HepG2 (cell line): ENCODE data around the gene USF2. TPM values are rescaled to one million over a fixed set of nuclear protein-coding genes. Genes with fewer than 3 reads are reported as not detected.

Source experiments
- ATF7 ChIP-seq, 2 experiments: fragments of 450-650 bp in 1 of 2; sonication (generic) in 1 of 2; formaldehyde crosslinking in 1 of 2; IDR thresholded peaks; 2 replicates each; pipeline versions ENCODE4 v1.4.0 to v1.6.1; 2016 to 2020; ENCODE audit warnings: antibody characterized with exemption in 1 of 2, mild to moderate bottlenecking in 1 of 2, missing genetic modification reagents in 1 of 2
- EED ChIP-seq: sonication (generic); formaldehyde crosslinking; IDR thresholded peaks from 2 replicates; pipeline ENCODE4 v1.5.0; 2020; ENCODE audit warnings: mild to moderate bottlenecking, missing genetic modification reagents
- HDAC1 ChIP-seq: sonication (generic); formaldehyde crosslinking; IDR thresholded peaks from 2 replicates; pipeline ENCODE4 v1.5.1; 2020; ENCODE audit warnings: mild to moderate bottlenecking, missing genetic modification reagents
- KAT8 ChIP-seq: IDR thresholded peaks from 2 replicates; pipeline ENCODE4 v1.6.1; 2016; ENCODE audit warnings: missing genetic modification reagents, missing compliant biosample characterization
- KDM5B ChIP-seq: sonication (generic); formaldehyde crosslinking; IDR thresholded peaks from 2 replicates; pipeline ENCODE4 v1.4.0; 2020; ENCODE audit warnings: missing genetic modification reagents, mild to moderate bottlenecking, borderline replicate concordance
- KMT2A ChIP-seq: sonication (generic); formaldehyde crosslinking; IDR thresholded peaks from 2 replicates; pipeline ENCODE4 v1.4.0; 2020; ENCODE audit warnings: missing genetic modification reagents
- NFYC ChIP-seq: IDR thresholded peaks from 2 replicates; pipeline ENCODE4 v1.6.1; 2016; ENCODE audit warnings: missing genetic modification reagents, missing compliant biosample characterization
- RBFOX2 ChIP-seq: fragments of 200-400 bp; formaldehyde crosslinking; IDR thresholded peaks from 2 replicates; pipeline ENCODE4 v1.6.1; 2017; ENCODE audit warnings: low read depth, mild to moderate bottlenecking, low read length
- RXRB ChIP-seq: IDR thresholded peaks from 2 replicates; pipeline ENCODE4 v1.6.1; 2016; ENCODE audit warnings: borderline replicate concordance, missing genetic modification reagents, missing compliant biosample characterization
- SUZ12 ChIP-seq: fragments of 150-350 bp; IDR thresholded peaks from 2 replicates; pipeline ENCODE4 v1.6.1; 2014; ENCODE audit warnings: low read depth, low read length
- TAF1 ChIP-seq: sonication (generic); formaldehyde crosslinking; IDR thresholded peaks from 2 replicates; pipeline ENCODE4 v1.4.0; 2020; ENCODE audit warnings: missing genetic modification reagents
- TEAD2 ChIP-seq: sonication (generic); formaldehyde crosslinking; IDR thresholded peaks from 2 replicates; pipeline ENCODE4 v1.9.0; 2021; ENCODE audit warnings: missing genetic modification reagents
- ZIK1 ChIP-seq: sonication (generic); formaldehyde crosslinking; IDR thresholded peaks from 2 replicates; pipeline ENCODE4 v1.5.0; 2020; ENCODE audit warnings: mild to moderate bottlenecking, low read depth, missing genetic modification reagents, borderline replicate concordance
- ZNF263 ChIP-seq: sonication (generic); formaldehyde crosslinking; IDR thresholded peaks from 2 replicates; pipeline ENCODE4 v1.4.0; 2020; ENCODE audit warnings: missing genetic modification reagents
- ZNF891 ChIP-seq: sonication (generic); formaldehyde crosslinking; IDR thresholded peaks from 2 replicates; pipeline ENCODE4 v1.5.0; 2020; ENCODE audit warnings: mild to moderate bottlenecking, missing genetic modification reagents
- ZSCAN21 ChIP-seq: sonication (generic); formaldehyde crosslinking; IDR thresholded peaks from 2 replicates; pipeline ENCODE4 v1.8.0; 2022; ENCODE audit warnings: mild to moderate bottlenecking, missing genetic modification reagents, moderate library complexity, borderline replicate concordance
- polyA plus RNA-seq, 8 experiments: library from polyadenylated mRNA; depleted of rRNA in 3 of 8; stranded (reverse) in 7 of 8; unstranded in 1 of 8; fragments of >200 nt; fragmentation: Illumina TruSeq in 4 of 8; extraction: Trizol in 4 of 8; gene quantifications; 2 replicates each; pipeline versions ENCODE4 v1.2.1 to v1.2.3, GENCODE V29; 2011 to 2016; ENCODE audit warnings: low read depth in 4 of 8, missing spikeins in 1 of 8, mixed read lengths in 1 of 8; ENCODE audit not compliant: insufficient read depth in 1 of 8
- total RNA-seq, 5 experiments: library from RNA; depleted of rRNA; stranded (reverse); fragments of >200 nt; fragmentation: Illumina TruSeq; extraction: Trizol; gene quantifications; 2 replicates each; pipeline ENCODE4 v1.2.3, GENCODE V29; 2016; ENCODE audit warnings: low read depth in 1 of 5
- TF ChIP-seq, protein P1 (sequence below): sonication (generic); formaldehyde crosslinking; IDR thresholded peaks from 2 replicates; pipeline ENCODE4 v1.4.0; 2020; ENCODE audit warnings: missing genetic modification reagents
- TF ChIP-seq, protein P2 (sequence below): sonication (generic); formaldehyde crosslinking; IDR thresholded peaks from 2 replicates; pipeline ENCODE4 v1.8.0; 2022; ENCODE audit warnings: mild to moderate bottlenecking, missing genetic modification reagents, borderline replicate concordance
- TF ChIP-seq, protein P3 (sequence below): sonication (generic); formaldehyde crosslinking; IDR thresholded peaks from 2 replicates; pipeline ENCODE4 v1.9.0; 2022; ENCODE audit warnings: missing genetic modification reagents, mild to moderate bottlenecking, borderline replicate concordance
- TF ChIP-seq, protein P4 (sequence below): sonication (generic); formaldehyde crosslinking; IDR thresholded peaks from 2 replicates; pipeline ENCODE4 v1.4.0; 2020; ENCODE audit warnings: missing genetic modification reagents, mild to moderate bottlenecking, borderline replicate concordance

USF2 gene
- total and polyA plus RNA-seq, 2 of the 13 experiments (the other 11 are each of a cell fraction or from before 2014, with no cell fraction given): 54.9 to 106 TPM

DNA sequence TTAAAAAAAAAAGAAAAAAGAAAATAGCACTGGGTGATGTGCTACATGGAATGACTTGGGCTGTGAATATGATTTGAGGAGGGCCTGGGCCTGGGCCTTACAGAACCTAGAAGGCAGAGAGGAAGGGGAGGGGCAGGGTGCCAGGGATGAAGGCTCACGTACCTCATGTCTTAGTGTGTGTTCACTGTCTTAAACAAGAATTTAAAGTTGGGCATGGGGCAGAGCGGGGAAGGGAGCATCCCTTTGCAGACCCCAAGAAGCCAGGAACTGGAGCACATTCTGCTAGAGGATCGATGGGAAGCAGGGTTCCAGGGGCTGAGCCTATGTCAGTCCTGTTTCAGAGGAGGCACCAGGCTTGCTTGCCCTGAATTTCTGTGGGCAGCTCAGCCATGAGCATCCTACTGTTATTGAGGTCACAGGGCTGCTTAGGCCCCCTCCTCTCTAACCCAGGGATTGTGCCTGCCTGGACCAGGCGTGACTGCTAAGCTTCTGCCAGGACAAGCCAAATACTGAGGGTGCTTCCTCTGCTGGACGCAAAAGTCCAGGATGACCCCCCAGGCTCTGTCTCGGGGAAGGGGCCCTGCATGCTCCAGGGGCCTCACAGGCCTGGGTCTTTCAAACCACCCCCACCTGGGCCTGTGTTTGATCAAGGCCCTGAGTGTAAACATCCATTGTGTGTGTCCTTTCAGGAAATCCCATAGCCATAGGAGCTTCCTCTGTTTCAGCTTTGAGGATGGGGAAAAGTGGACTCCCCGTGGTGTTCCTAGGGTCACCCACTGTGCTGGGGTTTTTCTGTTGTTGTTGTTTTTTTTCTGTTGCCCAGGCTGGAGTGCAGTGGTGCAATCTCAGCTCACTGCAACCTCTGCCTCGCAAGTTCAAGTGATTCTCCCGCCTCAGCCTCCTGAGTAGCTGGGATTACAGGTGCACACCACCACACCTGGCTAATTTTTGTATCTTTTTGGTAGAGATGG, 15.2 kb upstream of the USF2 start (continued):
- TF ChIP-seq, protein P1, sequence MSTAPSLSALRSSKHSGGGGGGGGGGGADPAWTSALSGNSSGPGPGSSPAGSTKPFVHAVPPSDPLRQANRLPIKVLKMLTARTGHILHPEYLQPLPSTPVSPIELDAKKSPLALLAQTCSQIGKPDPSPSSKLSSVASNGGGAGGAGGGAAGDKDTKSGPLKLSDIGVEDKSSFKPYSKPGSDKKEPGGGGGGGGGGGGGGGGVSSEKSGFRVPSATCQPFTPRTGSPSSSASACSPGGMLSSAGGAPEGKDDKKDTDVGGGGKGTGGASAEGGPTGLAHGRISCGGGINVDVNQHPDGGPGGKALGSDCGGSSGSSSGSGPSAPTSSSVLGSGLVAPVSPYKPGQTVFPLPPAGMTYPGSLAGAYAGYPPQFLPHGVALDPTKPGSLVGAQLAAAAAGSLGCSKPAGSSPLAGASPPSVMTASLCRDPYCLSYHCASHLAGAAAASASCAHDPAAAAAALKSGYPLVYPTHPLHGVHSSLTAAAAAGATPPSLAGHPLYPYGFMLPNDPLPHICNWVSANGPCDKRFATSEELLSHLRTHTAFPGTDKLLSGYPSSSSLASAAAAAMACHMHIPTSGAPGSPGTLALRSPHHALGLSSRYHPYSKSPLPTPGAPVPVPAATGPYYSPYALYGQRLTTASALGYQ (CRISPR knock-in tag): no peak
- TF ChIP-seq KDM5B (CRISPR knock-in tag): no peak
- no peak for TF ChIP-seq ZNF891
- TF ChIP-seq, protein P2, sequence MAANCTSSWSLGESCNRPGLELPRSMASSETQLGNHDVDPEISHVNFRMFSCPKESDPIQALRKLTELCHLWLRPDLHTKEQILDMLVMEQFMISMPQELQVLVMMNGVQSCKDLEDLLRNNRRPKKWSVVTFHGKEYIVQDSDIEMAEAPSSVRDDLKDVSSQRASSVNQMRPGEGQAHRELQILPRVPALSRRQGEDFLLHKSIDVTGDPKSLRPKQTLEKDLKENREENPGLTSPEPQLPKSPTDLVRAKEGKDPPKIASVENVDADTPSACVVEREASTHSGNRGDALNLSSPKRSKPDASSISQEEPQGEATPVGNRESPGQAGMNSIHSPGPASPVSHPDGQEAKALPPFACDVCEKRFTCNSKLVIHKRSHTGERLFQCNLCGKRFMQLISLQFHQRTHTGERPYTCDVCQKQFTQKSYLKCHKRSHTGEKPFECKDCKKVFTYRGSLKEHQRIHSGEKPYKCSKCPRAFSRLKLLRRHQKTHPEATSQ (CRISPR knock-in tag): no peak
- peak; percentile 80 for TF ChIP-seq HDAC1 (CRISPR knock-in tag)
- peak; percentile 84 for TF ChIP-seq RXRB (CRISPR knock-in tag)
- no peak for TF ChIP-seq ATF7 (IDR thresholded peaks at IDR 0.05)
- no peak for TF ChIP-seq ATF7 (CRISPR knock-in tag; IDR thresholded peaks at IDR 0.05)
- TF ChIP-seq, protein P3, sequence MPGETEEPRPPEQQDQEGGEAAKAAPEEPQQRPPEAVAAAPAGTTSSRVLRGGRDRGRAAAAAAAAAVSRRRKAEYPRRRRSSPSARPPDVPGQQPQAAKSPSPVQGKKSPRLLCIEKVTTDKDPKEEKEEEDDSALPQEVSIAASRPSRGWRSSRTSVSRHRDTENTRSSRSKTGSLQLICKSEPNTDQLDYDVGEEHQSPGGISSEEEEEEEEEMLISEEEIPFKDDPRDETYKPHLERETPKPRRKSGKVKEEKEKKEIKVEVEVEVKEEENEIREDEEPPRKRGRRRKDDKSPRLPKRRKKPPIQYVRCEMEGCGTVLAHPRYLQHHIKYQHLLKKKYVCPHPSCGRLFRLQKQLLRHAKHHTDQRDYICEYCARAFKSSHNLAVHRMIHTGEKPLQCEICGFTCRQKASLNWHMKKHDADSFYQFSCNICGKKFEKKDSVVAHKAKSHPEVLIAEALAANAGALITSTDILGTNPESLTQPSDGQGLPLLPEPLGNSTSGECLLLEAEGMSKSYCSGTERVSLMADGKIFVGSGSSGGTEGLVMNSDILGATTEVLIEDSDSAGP (CRISPR knock-in tag): peak; percentile 61; the same call in 1 of the 2 replicates
- TF ChIP-seq NFYC (CRISPR knock-in tag): no peak
- TF ChIP-seq ZNF263 (CRISPR knock-in tag): no peak
- no peak for TF ChIP-seq TAF1 (CRISPR knock-in tag)
- TF ChIP-seq, protein P4, sequence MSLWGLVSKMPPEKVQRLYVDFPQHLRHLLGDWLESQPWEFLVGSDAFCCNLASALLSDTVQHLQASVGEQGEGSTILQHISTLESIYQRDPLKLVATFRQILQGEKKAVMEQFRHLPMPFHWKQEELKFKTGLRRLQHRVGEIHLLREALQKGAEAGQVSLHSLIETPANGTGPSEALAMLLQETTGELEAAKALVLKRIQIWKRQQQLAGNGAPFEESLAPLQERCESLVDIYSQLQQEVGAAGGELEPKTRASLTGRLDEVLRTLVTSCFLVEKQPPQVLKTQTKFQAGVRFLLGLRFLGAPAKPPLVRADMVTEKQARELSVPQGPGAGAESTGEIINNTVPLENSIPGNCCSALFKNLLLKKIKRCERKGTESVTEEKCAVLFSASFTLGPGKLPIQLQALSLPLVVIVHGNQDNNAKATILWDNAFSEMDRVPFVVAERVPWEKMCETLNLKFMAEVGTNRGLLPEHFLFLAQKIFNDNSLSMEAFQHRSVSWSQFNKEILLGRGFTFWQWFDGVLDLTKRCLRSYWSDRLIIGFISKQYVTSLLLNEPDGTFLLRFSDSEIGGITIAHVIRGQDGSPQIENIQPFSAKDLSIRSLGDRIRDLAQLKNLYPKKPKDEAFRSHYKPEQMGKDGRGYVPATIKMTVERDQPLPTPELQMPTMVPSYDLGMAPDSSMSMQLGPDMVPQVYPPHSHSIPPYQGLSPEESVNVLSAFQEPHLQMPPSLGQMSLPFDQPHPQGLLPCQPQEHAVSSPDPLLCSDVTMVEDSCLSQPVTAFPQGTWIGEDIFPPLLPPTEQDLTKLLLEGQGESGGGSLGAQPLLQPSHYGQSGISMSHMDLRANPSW (CRISPR knock-in tag): no peak
- no peak for TF ChIP-seq EED (CRISPR knock-in tag)
- no peak for TF ChIP-seq ZSCAN21 (CRISPR knock-in tag)
- 0 out of 2 replicates have a peak, but pooled peaks have one; percentile 22 for TF ChIP-seq KAT8 (CRISPR knock-in tag)
- TF ChIP-seq RBFOX2: no peak
- no peak for TF ChIP-seq SUZ12
- TF ChIP-seq TEAD2 (CRISPR knock-in tag): no peak
- 0 out of 2 replicates have a peak, but pooled peaks have one; percentile 19 for TF ChIP-seq KMT2A
- no peak for TF ChIP-seq ZIK1
